Neural progenitor cell (in vitro differentiated cells): Measurements from ENCODE around the gene MACROD2.

Experiments used
- CTCF ChIP-seq: fragments of 200-600 bp; sonication (generic); IDR thresholded peaks from 2 replicates; pipeline ENCODE4 v1.5.1; 2017; ENCODE audit warnings: antibody characterized with exemption, mild to moderate bottlenecking
- EZH2 ChIP-seq: fragments of 200-600 bp; sonication (generic); IDR thresholded peaks from 2 replicates; pipeline ENCODE4 v1.6.1; 2017; ENCODE audit warnings: antibody characterized with exemption, mild to moderate bottlenecking, moderate library complexity

DNA sequence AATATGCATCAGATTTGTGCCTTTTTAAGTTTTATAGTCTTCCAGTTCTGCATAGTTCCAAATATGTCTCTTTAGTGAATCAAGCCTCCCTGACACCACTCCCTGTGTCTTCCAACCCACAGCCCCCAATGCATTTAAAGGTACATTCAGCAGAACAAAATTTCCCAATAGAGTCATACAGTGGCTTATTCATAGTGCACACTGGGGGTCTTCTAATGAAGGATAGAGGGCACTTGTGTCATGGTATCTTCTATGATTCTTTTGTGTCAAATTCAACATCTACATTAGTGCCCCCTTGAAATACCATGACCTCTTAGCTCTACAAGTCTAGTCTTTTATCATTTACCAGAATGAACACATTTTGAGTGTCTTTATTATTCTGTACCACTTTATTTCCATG lies 308.3 kb downstream of the MACROD2 start:
- no peak for TF ChIP-seq CTCF
- no peak for TF ChIP-seq EZH2
